ENCODE results near the gene LPP.

DNA sequence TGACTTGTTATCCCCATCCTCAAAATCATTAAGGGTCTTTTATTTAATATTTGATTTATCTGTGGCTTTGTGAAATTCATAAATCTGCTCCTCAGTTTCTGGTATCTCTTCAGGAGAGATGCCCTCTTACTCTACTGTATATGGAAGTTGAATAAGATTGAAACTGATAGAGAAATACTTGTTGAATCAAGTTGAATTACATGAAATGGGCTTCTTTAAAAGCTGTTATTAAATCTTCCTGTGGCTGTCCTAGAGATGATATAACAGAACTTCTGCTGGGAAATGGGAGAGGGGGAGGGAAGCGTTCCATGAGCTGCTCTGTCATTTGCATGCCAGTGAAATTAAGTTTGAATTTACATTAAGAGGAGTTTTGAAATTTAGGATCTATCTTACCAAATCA is 523.4 kb downstream of the LPP start:
- TF ChIP-seq, protein P1, sequence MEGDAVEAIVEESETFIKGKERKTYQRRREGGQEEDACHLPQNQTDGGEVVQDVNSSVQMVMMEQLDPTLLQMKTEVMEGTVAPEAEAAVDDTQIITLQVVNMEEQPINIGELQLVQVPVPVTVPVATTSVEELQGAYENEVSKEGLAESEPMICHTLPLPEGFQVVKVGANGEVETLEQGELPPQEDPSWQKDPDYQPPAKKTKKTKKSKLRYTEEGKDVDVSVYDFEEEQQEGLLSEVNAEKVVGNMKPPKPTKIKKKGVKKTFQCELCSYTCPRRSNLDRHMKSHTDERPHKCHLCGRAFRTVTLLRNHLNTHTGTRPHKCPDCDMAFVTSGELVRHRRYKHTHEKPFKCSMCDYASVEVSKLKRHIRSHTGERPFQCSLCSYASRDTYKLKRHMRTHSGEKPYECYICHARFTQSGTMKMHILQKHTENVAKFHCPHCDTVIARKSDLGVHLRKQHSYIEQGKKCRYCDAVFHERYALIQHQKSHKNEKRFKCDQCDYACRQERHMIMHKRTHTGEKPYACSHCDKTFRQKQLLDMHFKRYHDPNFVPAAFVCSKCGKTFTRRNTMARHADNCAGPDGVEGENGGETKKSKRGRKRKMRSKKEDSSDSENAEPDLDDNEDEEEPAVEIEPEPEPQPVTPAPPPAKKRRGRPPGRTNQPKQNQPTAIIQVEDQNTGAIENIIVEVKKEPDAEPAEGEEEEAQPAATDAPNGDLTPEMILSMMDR (IDR thresholded peaks at IDR 0.05; ENCODE audit: borderline replicate concordance, extremely low read depth, low read length, poor library complexity, severe bottlenecking) = no peak
- TF ChIP-seq EZH2 (IDR thresholded peaks at IDR 0.05; ENCODE audit: borderline replicate concordance, low read depth, low read length, severe bottlenecking) = no peak

Data from DND-41 (cell line).